Measurements from ENCODE around the gene LZTR1. TPM values are rescaled to one million over a fixed set of nuclear protein-coding genes. Genes with fewer than 3 reads are reported as not detected.
A peak's percentile ranks its signal among the peaks of the same experiment; 100 is the strongest.

Gene LZTR1
- total RNA-seq, 4 donors from 2014 or later: 40.2 to 90.5 (median 59.3) TPM

- DNase-seq: no peak
- in situ Hi-C loops (cut with MboI; ENCODE audit: low pct_ligation_motif_present in 1 of 4, low pct_unique_long_range_greater_than_20kb in 1 of 4, low sequenced_read_pairs in 3 of 4): no loop called here
- H3K4me1 ChIP-seq: peaks cover 14 to 89% (median 67%) of the 10 kb centered on the region in 4 donors
- intact Hi-C loops (cut with DNase I; ENCODE audit: low total_unique reads): no loop called here
- H3K27ac ChIP-seq: peak overlapping the region; percentile 27 to 93 (median 46)
- WGBS, 2 donors (ENCODE audit: low coverage in 1 of 2): 91 to 93% methylated on average over 5 of the region's 5 CpGs
- TF ChIP-seq, protein P1, sequence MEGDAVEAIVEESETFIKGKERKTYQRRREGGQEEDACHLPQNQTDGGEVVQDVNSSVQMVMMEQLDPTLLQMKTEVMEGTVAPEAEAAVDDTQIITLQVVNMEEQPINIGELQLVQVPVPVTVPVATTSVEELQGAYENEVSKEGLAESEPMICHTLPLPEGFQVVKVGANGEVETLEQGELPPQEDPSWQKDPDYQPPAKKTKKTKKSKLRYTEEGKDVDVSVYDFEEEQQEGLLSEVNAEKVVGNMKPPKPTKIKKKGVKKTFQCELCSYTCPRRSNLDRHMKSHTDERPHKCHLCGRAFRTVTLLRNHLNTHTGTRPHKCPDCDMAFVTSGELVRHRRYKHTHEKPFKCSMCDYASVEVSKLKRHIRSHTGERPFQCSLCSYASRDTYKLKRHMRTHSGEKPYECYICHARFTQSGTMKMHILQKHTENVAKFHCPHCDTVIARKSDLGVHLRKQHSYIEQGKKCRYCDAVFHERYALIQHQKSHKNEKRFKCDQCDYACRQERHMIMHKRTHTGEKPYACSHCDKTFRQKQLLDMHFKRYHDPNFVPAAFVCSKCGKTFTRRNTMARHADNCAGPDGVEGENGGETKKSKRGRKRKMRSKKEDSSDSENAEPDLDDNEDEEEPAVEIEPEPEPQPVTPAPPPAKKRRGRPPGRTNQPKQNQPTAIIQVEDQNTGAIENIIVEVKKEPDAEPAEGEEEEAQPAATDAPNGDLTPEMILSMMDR (IDR thresholded peaks at IDR 0.05): no peak
- TF ChIP-seq POLR2A (IDR thresholded peaks at IDR 0.05): no peak
- TF ChIP-seq POLR2AphosphoS5 (IDR thresholded peaks at IDR 0.05): no peak
- TF ChIP-seq EP300 (IDR thresholded peaks at IDR 0.05; ENCODE audit: low read depth): no peak
- H3K27me3 ChIP-seq: no peaks in the 10 kb centered on the region
- no peaks in the 10 kb centered on the region for H3K9me3 ChIP-seq
- peaks cover 0 to 12% (median 0%) of the 10 kb centered on the region in 4 donors for H3K36me3 ChIP-seq
- no peak overlapping the region for H3K4me3 ChIP-seq
Observed at GRCh38 chr22:20948989-20949388, 33.1 kb upstream of the LZTR1 start.

DNA sequence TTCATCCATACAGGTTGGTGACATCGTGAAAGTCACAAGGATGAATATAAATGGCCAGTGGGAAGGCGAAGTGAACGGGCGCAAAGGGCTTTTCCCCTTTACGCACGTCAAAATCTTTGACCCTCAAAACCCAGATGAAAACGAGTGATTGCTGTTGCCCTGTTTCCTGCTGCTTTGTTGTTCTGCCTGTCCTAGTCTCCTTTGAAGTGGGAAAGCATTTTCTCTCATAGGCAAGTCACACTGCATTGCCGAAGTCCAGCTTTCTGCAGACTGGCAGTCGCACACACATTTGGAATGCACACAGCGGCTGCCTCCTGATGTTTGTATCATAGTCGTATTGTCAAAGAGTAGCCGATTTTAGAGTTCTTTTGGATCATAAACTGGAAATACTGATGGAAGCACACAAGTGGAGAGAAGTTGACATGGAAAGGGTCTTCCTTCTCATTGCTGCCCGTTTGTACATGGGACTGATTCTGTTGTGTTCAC is 32.4 kb upstream of the LZTR1 start:
- no peaks in the 10 kb centered on the region for H3K9me3 ChIP-seq
- no peak for DNase-seq
- no peak for TF ChIP-seq POLR2AphosphoS5 (IDR thresholded peaks at IDR 0.05)
- no peak for TF ChIP-seq POLR2A (IDR thresholded peaks at IDR 0.05)
- TF ChIP-seq, protein P1 (IDR thresholded peaks at IDR 0.05): no peak
- TF ChIP-seq EP300 (IDR thresholded peaks at IDR 0.05; ENCODE audit: low read depth): no peak
- H3K27me3 ChIP-seq: no peaks in the 10 kb centered on the region
- in situ Hi-C loops (cut with MboI; ENCODE audit: low pct_ligation_motif_present in 1 of 4, low pct_unique_long_range_greater_than_20kb in 1 of 4, low sequenced_read_pairs in 3 of 4): loop anchor here in 1 of 4 donors (25.0 kb wide), 1 partner anchor 113 kb away; no protein-coding TSS in a partner anchor
- H3K4me1 ChIP-seq: peaks cover 20 to 94% (median 73%) of the 10 kb centered on the region in 4 donors
- H3K27ac ChIP-seq: peak overlapping the region; percentile 80 to 93 (median 86)
- intact Hi-C loops (cut with DNase I; ENCODE audit: low total_unique reads): no loop called here
- no peak overlapping the region for H3K4me3 ChIP-seq
- H3K36me3 ChIP-seq: peaks cover 0 to 12% (median 0%) of the 10 kb centered on the region in 4 donors
- 79 to 81% methylated on average over 8 to 13 of the region's 13 CpGs for WGBS, 2 donors (ENCODE audit: low coverage in 1 of 2)

- in situ Hi-C loops (cut with MboI; ENCODE audit: low pct_ligation_motif_present in 1 of 4, low pct_unique_long_range_greater_than_20kb in 1 of 4, low sequenced_read_pairs in 3 of 4): loop anchor here in 1 of 4 donors (25.0 kb wide), 1 partner anchor 111 kb away; no protein-coding TSS in a partner anchor
- H3K27ac ChIP-seq: peak overlapping the region; percentile 80 to 93 (median 86)
- peaks cover 20 to 90% (median 71%) of the 10 kb centered on the region in 4 donors for H3K4me1 ChIP-seq
- peaks cover 0 to 12% (median 0%) of the 10 kb centered on the region in 4 donors for H3K36me3 ChIP-seq
- no peak overlapping the region for H3K4me3 ChIP-seq
- intact Hi-C loops (cut with DNase I; ENCODE audit: low total_unique reads): no loop called here
- H3K9me3 ChIP-seq: no peaks in the 10 kb centered on the region
- TF ChIP-seq POLR2AphosphoS5 (IDR thresholded peaks at IDR 0.05) (peak in 2 of 3 donors; percentile 6 to 26), EP300 (IDR thresholded peaks at IDR 0.05; ENCODE audit: low read depth) (no peak), POLR2A (IDR thresholded peaks at IDR 0.05) (no peak)
- TF ChIP-seq, protein P1 (IDR thresholded peaks at IDR 0.05): no peak
- WGBS, 2 donors (ENCODE audit: low coverage in 1 of 2): 56 to 74% methylated on average over 2 to 10 of the region's 10 CpGs
- H3K27me3 ChIP-seq: no peaks in the 10 kb centered on the region
- DNase-seq: no peak
Observed at GRCh38 chr22:20951151-20951931, 30.8 kb upstream of the LZTR1 start.

DNA sequence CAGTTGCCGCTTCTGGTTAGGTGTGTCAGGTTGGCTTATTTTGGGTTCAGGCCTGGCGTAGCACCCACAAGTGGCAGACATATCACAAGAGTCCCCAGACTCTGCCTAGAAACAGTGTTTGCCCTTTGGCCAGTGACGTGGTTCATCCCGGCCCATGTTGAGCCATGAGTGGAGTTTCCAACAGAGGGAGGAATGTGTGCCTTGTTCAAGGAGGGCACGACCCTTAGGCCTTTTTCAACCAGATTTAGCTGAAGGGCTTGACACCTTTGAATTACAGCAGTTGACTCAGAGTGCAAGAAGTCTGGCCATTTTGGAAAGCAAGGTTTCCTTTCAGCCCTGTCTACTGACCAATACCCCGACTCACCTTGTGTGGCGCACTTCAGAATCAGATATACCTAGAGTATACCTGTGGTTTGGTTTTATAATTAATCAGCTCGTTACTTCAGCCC is 30.1 kb upstream of the LZTR1 start:
- H3K9me3 ChIP-seq: no peaks in the 10 kb centered on the region
- H3K4me3 ChIP-seq: no peak overlapping the region
- TF ChIP-seq, protein P1 (IDR thresholded peaks at IDR 0.05): peak; percentile 22 to 57 (median 32)
- TF ChIP-seq POLR2A (IDR thresholded peaks at IDR 0.05): no peak
- TF ChIP-seq POLR2AphosphoS5 (IDR thresholded peaks at IDR 0.05): no peak
- no peak for TF ChIP-seq EP300 (IDR thresholded peaks at IDR 0.05; ENCODE audit: low read depth)
- no peaks in the 10 kb centered on the region for H3K27me3 ChIP-seq
- H3K36me3 ChIP-seq: peaks cover 0 to 12% (median 0%) of the 10 kb centered on the region in 4 donors
- intact Hi-C loops (cut with DNase I; ENCODE audit: low total_unique reads) (no loop called here), in situ Hi-C loops (cut with MboI; ENCODE audit: low pct_ligation_motif_present in 1 of 4, low pct_unique_long_range_greater_than_20kb in 1 of 4, low sequenced_read_pairs in 3 of 4) (loop anchor here in 1 of 4 donors (25.0 kb wide), 1 partner anchor 110 kb away; no protein-coding TSS in a partner anchor)
- peak overlapping the region; percentile 80 to 93 (median 86) for H3K27ac ChIP-seq
- H3K4me1 ChIP-seq: peaks cover 20 to 85% (median 72%) of the 10 kb centered on the region in 4 donors
- whole genome bisulfite sequencing, 2 donors (ENCODE audit: low coverage in 1 of 2): 68% methylated on average over 8 of the region's 8 CpGs; no CpG with 5 or more reads in 1 of the 2 donors
- peak; percentile 45 for DNase-seq

Data from transverse colon (tissue), 4 donors.